GM23338 (cell line): ENCODE data around the gene SRP54. TPM values are rescaled to one million over a fixed set of nuclear protein-coding genes. Genes with fewer than 3 reads are reported as not detected.

Experiments used
- ATAC-seq: fragments of 200-7000 bp; cut with Tn5 transposase; 3 replicates; pipeline ENCODE4 v1.9.1; 2020
- DNase-seq: peaks from one replicate; pipeline ENCODE4 v3.0.0-alpha.2; 2015; ENCODE audit warnings: low spot score
- H2AFZ ChIP-seq: fragments of 200-600 bp; sonication (generic); 2 replicates; pipeline ENCODE4 v1.8.0; 2016; ENCODE audit warnings: antibody characterized with exemption, mild to moderate bottlenecking, moderate library complexity
- H3F3A ChIP-seq: fragments of 200-600 bp; sonication (generic); replicated peaks from 2 replicates; pipeline ENCODE4 v1.8.0; 2017; ENCODE audit warnings: antibody characterized with exemption, mixed run types, low read depth
- H3K27ac ChIP-seq: fragments of 200-600 bp; sonication (generic); 2 replicates; pipeline ENCODE4 v1.6.1; 2016; ENCODE audit warnings: low read depth
- H3K27me3 ChIP-seq: fragments of 200-600 bp; sonication (generic); 2 replicates; pipeline ENCODE4 v1.8.0; 2016; ENCODE audit warnings: mild to moderate bottlenecking, mixed run types, moderate library complexity; ENCODE audit not compliant: insufficient read depth
- H3K36me3 ChIP-seq: fragments of 200-600 bp; sonication (generic); 2 replicates; pipeline ENCODE4 v1.8.0; 2016; ENCODE audit warnings: mild to moderate bottlenecking; ENCODE audit not compliant: insufficient read depth
- H3K4me1 ChIP-seq: fragments of 200-600 bp; sonication (generic); 2 replicates; pipeline ENCODE4 v1.8.0; 2016; ENCODE audit warnings: mild to moderate bottlenecking, moderate library complexity; ENCODE audit not compliant: insufficient read depth
- H3K4me2 ChIP-seq: fragments of 200-600 bp; sonication (generic); 2 replicates; pipeline ENCODE4 v1.7.1; 2017; ENCODE audit warnings: mixed run types
- H3K4me3 ChIP-seq: fragments of 200-600 bp; sonication (generic); 2 replicates; pipeline ENCODE4 v1.6.1; 2016; ENCODE audit warnings: mixed run types
- H3K79me2 ChIP-seq: fragments of 200-600 bp; sonication (generic); replicated peaks from 2 replicates; pipeline ENCODE4 v1.8.0; 2017; ENCODE audit warnings: mild to moderate bottlenecking; ENCODE audit not compliant: insufficient read depth
- H3K9me2 ChIP-seq: fragments of 200-600 bp; sonication (generic); 2 replicates; pipeline ENCODE4 v1.8.0; 2017; ENCODE audit not compliant: insufficient read depth
- H4K20me1 ChIP-seq: fragments of 200-600 bp; sonication (generic); replicated peaks from 2 replicates; pipeline ENCODE4 v1.8.0; 2017; ENCODE audit warnings: mild to moderate bottlenecking; ENCODE audit not compliant: insufficient read depth
- H3K27ac Mint-ChIP-seq: 2 replicates; pipeline ENCODE4 v1.8.0; 2020; ENCODE audit warnings: inconsistent platforms, mild to moderate bottlenecking, moderate library complexity, mixed read lengths
- H3K27me3 Mint-ChIP-seq: 3 replicates; pipeline ENCODE4 v1.8.0; 2022; ENCODE audit warnings: low read depth, mild to moderate bottlenecking, moderate library complexity, mixed read lengths, inconsistent platforms; ENCODE audit not compliant: insufficient read depth, poor library complexity
- H3K36me3 Mint-ChIP-seq: 3 replicates; pipeline ENCODE4 v1.8.0; 2021; ENCODE audit warnings: low read depth, mild to moderate bottlenecking, inconsistent platforms, moderate library complexity, mixed read lengths
- H3K4me1 Mint-ChIP-seq: 3 replicates; pipeline ENCODE4 v1.8.0; 2020; ENCODE audit warnings: mild to moderate bottlenecking, inconsistent platforms, mixed read lengths
- H3K4me3 Mint-ChIP-seq: 3 replicates; pipeline ENCODE4 v1.8.0; 2021; ENCODE audit warnings: moderate library complexity, mild to moderate bottlenecking, inconsistent platforms, mixed read lengths
- H3K9me3 Mint-ChIP-seq: 3 replicates; pipeline ENCODE4 v1.8.0; 2020; ENCODE audit warnings: moderate library complexity, mild to moderate bottlenecking, inconsistent platforms, mixed read lengths
- CREB1 ChIP-seq: fragments of 250-450 bp; sonication (Bioruptor Pico); IDR thresholded peaks from 2 replicates; pipeline ENCODE4 v1.5.0; 2020; ENCODE audit warnings: low read depth, mild to moderate bottlenecking, moderate library complexity
- EZH2 ChIP-seq: fragments of 200-600 bp; sonication (generic); IDR thresholded peaks from one replicate; pipeline ENCODE4 v1.8.0; 2017; ENCODE audit warnings: antibody characterized with exemption, mild to moderate bottlenecking, low read depth; ENCODE audit not compliant: unreplicated experiment
- JUNB ChIP-seq: IDR thresholded peaks from one replicate; pipeline ENCODE4 v1.6.1; 2016; ENCODE audit warnings: antibody characterized with exemption; ENCODE audit not compliant: unreplicated experiment
- NANOG ChIP-seq: IDR thresholded peaks from 2 replicates; pipeline ENCODE4 v1.6.1; 2016; ENCODE audit warnings: antibody characterized with exemption, borderline replicate concordance
- ZNF114 ChIP-seq: fragments of 250-450 bp; sonication (Bioruptor Pico); IDR thresholded peaks from 2 replicates; pipeline ENCODE4 v1.5.0; 2020; ENCODE audit warnings: mild to moderate bottlenecking, moderate library complexity
- ZNF331 ChIP-seq: fragments of 250-450 bp; sonication (Bioruptor Pico); IDR thresholded peaks from 2 replicates; pipeline ENCODE4 v1.5.0; 2020; ENCODE audit warnings: low read depth, mild to moderate bottlenecking, moderate library complexity
- ZNF462 ChIP-seq: fragments of 250-450 bp; sonication (Bioruptor Pico); IDR thresholded peaks from 2 replicates; pipeline ENCODE4 v1.5.0; 2020; ENCODE audit warnings: mild to moderate bottlenecking, moderate library complexity
- polyA plus RNA-seq: library from polyadenylated mRNA; unstranded; fragments of >200 nt; fragmentation: Nextera tagmentation; extraction: Ambion mirVana; gene quantifications from 2 replicates; pipeline ENCODE4 v1.2.1, GENCODE V29; 2016
- total RNA-seq: library from RNA; depleted of rRNA; stranded (reverse); fragments of >200 nt; shearing (Covaris generic); gene quantifications from 2 replicates; pipeline ENCODE4 v1.2.3, GENCODE V29; 2014
- TF ChIP-seq, protein P1 (sequence below): IDR thresholded peaks from one replicate; pipeline ENCODE4 v1.6.1; 2018; ENCODE audit warnings: antibody characterized with exemption; ENCODE audit not compliant: unreplicated experiment
- TF ChIP-seq, protein P2 (sequence below): IDR thresholded peaks from 2 replicates; pipeline ENCODE4 v1.6.1; 2016; ENCODE audit warnings: antibody characterized with exemption

The SRP54 gene
- total and polyA plus RNA-seq, 2 experiments from 2014 or later = 60.4 to 77.5 TPM

DNA sequence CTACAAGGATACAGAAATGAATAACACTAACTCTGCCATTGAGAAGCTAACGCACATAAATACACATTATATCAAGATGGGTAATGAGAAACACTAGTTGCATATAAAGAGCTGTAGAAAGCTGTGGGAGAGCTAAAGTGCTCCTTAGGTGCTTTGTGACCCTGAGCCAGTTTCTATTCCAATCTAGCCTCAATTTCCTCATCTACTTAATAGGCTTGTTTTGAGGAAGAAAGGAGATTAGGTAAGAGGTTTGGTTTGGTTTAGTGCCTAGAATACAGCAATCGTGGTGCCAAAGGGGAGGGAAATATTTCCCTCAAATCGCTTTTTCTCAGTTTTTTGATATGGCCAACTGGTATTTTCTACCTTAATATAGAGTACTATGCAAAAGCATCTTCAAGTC is 994 bp downstream of the SRP54 start (continued):
- TF ChIP-seq ZNF114 (CRISPR knock-in tag) = no peak

GRCh38 chr14:34985740-34986139 is 2.9 kb downstream of the SRP54 start:
- H3K4me2 ChIP-seq = no peak overlapping the region
- Mint-ChIP-seq H3K4me3 (no peak overlapping the region), H3K9me3 (no peaks in the 10 kb centered on the region), H3K27ac (no peak overlapping the region), H3K36me3 (no peaks in the 10 kb centered on the region; the same call in 2 of the 3 replicates), H3K4me1 (peaks cover 14% of the 10 kb centered on the region), H3K27me3 (peaks cover 7% of the 10 kb centered on the region)
- ATAC-seq = no peak
- peaks cover 83% of the 10 kb centered on the region for H3K79me2 ChIP-seq
- no peak for TF ChIP-seq ZNF462
- TF ChIP-seq, protein P1, sequence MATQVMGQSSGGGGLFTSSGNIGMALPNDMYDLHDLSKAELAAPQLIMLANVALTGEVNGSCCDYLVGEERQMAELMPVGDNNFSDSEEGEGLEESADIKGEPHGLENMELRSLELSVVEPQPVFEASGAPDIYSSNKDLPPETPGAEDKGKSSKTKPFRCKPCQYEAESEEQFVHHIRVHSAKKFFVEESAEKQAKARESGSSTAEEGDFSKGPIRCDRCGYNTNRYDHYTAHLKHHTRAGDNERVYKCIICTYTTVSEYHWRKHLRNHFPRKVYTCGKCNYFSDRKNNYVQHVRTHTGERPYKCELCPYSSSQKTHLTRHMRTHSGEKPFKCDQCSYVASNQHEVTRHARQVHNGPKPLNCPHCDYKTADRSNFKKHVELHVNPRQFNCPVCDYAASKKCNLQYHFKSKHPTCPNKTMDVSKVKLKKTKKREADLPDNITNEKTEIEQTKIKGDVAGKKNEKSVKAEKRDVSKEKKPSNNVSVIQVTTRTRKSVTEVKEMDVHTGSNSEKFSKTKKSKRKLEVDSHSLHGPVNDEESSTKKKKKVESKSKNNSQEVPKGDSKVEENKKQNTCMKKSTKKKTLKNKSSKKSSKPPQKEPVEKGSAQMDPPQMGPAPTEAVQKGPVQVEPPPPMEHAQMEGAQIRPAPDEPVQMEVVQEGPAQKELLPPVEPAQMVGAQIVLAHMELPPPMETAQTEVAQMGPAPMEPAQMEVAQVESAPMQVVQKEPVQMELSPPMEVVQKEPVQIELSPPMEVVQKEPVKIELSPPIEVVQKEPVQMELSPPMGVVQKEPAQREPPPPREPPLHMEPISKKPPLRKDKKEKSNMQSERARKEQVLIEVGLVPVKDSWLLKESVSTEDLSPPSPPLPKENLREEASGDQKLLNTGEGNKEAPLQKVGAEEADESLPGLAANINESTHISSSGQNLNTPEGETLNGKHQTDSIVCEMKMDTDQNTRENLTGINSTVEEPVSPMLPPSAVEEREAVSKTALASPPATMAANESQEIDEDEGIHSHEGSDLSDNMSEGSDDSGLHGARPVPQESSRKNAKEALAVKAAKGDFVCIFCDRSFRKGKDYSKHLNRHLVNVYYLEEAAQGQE = no peak
- no peak for TF ChIP-seq CREB1
- no peak for TF ChIP-seq ZNF114 (CRISPR knock-in tag)
- no peak for TF ChIP-seq EZH2
- TF ChIP-seq ZNF331 (CRISPR knock-in tag) = no peak
- no peak for TF ChIP-seq NANOG
- TF ChIP-seq, protein P2, sequence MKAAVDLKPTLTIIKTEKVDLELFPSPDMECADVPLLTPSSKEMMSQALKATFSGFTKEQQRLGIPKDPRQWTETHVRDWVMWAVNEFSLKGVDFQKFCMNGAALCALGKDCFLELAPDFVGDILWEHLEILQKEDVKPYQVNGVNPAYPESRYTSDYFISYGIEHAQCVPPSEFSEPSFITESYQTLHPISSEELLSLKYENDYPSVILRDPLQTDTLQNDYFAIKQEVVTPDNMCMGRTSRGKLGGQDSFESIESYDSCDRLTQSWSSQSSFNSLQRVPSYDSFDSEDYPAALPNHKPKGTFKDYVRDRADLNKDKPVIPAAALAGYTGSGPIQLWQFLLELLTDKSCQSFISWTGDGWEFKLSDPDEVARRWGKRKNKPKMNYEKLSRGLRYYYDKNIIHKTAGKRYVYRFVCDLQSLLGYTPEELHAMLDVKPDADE = no peak
- no peak for TF ChIP-seq JUNB
- H4K20me1 ChIP-seq = 0 out of 2 replicates have a peak, but pooled peaks cover 4% of the 10 kb centered on the region
- no peaks in the 10 kb centered on the region for H3K27me3 ChIP-seq
- DNase-seq = no peak
- peaks cover 8% of the 10 kb centered on the region; the same call in 1 of the 2 replicates for H3F3A ChIP-seq
- H3K36me3 ChIP-seq = no peaks in the 10 kb centered on the region
- no peak overlapping the region for H2AFZ ChIP-seq
- no peaks in the 10 kb centered on the region for H3K9me2 ChIP-seq
- peaks cover 6% of the 10 kb centered on the region for H3K4me1 ChIP-seq
- H3K27ac ChIP-seq = no peak overlapping the region
- no peak overlapping the region for H3K4me3 ChIP-seq
